Body of pancreas (tissue), 4 donors: ENCODE measurements around the gene KIAA1671.

Experiments used
- POLR2A ChIP-seq, 3 donors: fragments of 450-650 bp; IDR thresholded peaks; one replicate each; pipeline ENCODE4 v1.6.1; 2016; ENCODE audit warnings: antibody characterized with exemption in 3 of 3, mild to moderate bottlenecking in 2 of 3
- TF ChIP-seq, protein P1 (sequence below), 7 experiments: fragments of 450-650 bp in 4 of 7; fragments of 200-600 bp in 3 of 7; sonication (generic) in 3 of 7; IDR thresholded peaks; one replicate each; pipeline ENCODE4 v1.5.1; 2016 to 2019; ENCODE audit warnings: antibody characterized with exemption in 7 of 7

DNA sequence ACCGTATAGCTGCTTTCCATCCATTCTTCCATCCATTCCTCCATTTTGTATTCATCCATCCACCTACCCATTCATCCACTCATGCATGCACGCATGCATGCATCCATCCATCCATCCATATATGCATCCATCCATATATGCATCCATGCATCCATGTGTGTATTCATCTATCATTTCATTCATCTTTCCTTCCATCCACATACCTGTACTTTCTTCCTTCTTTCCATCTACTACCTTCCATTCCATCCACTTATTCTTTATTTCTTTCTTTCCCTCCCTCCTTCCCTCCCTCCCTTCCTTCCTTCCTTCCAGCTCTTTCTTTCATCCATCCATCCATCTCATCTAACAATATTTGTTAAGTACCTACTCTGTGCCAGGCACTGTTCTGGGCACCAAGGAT lies 19.9 kb downstream of the KIAA1671 start:
- TF ChIP-seq, protein P1, sequence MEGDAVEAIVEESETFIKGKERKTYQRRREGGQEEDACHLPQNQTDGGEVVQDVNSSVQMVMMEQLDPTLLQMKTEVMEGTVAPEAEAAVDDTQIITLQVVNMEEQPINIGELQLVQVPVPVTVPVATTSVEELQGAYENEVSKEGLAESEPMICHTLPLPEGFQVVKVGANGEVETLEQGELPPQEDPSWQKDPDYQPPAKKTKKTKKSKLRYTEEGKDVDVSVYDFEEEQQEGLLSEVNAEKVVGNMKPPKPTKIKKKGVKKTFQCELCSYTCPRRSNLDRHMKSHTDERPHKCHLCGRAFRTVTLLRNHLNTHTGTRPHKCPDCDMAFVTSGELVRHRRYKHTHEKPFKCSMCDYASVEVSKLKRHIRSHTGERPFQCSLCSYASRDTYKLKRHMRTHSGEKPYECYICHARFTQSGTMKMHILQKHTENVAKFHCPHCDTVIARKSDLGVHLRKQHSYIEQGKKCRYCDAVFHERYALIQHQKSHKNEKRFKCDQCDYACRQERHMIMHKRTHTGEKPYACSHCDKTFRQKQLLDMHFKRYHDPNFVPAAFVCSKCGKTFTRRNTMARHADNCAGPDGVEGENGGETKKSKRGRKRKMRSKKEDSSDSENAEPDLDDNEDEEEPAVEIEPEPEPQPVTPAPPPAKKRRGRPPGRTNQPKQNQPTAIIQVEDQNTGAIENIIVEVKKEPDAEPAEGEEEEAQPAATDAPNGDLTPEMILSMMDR (IDR thresholded peaks at IDR 0.05): no peak
- TF ChIP-seq POLR2A (IDR thresholded peaks at IDR 0.05): no peak
